ENCODE results near the gene SLC28A2.

SLC28A2 gene

DNA sequence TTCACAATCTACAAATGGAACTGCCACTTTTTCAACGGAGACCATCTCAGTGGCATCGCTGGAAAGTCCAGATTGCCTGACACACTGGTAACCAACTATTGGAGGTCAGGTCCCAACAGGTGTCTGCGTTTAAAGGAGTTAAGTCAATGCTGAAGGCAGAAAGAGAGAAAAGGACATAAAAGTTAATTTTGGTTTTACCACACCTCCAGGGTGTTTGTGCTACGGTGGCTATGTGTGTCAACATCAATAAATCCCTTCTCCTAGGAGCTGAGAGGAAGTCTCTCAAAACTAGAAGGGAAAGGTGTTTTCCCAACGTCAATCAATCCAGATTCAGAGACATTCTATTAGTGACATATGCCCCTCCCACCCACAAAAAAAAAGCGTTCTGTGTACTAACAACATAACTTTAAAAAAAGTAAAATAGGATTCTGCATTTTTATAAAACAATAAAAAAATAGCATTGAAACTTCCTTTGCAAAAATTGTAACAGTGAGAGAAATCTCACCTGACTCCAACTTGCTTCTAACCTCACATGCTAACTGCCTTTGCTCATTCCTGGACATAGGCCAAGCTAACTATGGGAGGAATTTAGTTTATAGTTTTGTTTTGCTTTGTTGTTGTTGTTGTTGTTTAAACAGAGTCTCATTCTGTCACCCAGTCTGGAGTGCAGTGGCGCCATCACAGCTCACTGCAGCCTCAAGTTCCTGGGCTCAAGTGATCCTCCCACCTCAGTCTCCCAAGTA lies 67.6 kb downstream of the SLC28A2 start:
- DNase-seq (ENCODE audit: extremely low spot score, insufficient read length, low read depth) (no peak), FAIRE-seq (no peak)

DNA sequence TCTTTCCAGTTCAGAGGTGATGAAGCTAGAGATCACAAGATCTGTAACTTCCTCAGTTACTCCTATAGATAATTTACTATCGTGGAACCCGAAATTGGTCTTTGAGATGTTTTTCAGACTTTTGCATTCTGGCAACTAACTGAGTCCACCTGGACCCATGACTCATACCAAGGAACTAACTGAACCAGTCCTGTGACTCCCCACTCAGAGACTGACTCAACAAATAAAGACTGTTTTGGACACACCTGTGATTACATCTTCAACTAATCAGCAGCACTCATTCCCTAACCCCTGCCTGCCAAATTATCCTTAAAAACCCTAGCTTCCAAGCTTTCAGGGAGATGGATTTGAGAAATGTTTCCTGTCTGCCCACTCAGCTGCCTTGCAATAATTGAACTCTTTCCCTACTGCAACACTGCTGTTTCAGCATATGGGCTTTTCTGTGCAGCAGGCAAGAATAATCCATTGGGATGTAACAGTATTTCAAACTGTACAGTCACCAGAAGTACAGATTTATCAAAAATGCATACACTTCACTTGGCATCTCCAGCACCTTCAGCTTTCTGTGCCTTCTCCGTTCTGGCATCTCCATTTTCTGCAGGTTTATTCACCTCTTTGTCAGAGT lies 68.7 kb downstream of the SLC28A2 start:
- peak; percentile 60 for FAIRE-seq
- DNase-seq (ENCODE audit: extremely low spot score, insufficient read length, low read depth), result no peak

DNA sequence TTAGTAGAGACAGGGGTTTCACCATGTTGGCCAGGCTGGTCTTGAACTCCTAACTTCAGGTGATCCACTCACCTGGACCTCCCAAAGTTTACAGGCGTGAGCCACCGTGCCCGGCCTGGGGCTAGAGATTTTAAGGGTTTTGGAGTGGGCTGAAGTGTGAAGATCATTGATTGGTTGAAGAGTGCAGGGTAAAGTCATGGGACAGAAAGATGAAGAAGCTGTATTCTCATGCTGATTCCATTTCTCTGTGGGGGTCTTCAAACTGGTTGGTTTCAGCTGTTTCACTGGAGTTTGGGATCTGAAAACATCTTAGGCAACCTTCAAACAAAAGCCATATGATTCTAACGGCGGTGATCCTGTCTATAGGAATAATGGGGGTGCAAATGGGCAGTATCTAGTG lies 74.2 kb downstream of the SLC28A2 start:
- DNase-seq (ENCODE audit: extremely low spot score, insufficient read length, low read depth), result no peak

DNA sequence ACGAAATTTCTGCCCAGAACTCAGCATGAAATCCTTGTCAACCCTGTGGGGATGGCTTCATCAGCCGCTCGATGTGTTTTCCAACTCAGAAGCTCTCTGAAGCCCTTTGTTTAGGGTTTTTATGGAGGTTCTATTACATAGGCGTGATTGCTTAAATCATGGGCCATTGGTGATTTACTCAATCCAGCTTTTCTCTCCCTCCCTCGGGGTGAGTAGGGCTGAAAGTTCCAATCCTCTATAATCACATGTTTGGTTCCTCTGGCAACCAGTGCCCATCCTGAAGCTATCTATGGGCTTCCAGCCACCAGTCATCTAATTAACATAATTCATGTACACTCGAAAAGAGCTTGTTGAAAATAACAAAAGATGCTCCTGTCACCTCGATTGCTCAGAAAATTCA lies 74.7 kb downstream of the SLC28A2 start:
- FAIRE-seq, result no peak
- no peak for DNase-seq (ENCODE audit: extremely low spot score, insufficient read length, low read depth)

More for the DNA sequence above, 74.2 kb downstream of the SLC28A2 start:
- no peak for FAIRE-seq

Measured in GM18507 (cell line).